HUES64 (cell line): ENCODE measurements around the gene CRYBA1.
"Not testable (repeated sequence)": the region's sequence is repeated elsewhere in the genome, so short reads cannot be mapped to it uniquely, and the experiment has no call there.

ENCODE experiments used
- H3K27ac ChIP-seq: 2 replicates; pipeline ENCODE4 v1.7.0; 2013; ENCODE audit warnings: low read depth, low read length, inconsistent platforms
- H3K27me3 ChIP-seq: 2 replicates; pipeline ENCODE4 v1.6.1; 2013; ENCODE audit warnings: mild to moderate bottlenecking, low read length; ENCODE audit not compliant: insufficient read depth
- H3K36me3 ChIP-seq: 2 replicates; pipeline ENCODE4 v1.6.1; 2013; ENCODE audit warnings: mild to moderate bottlenecking, low read length; ENCODE audit not compliant: insufficient read depth
- H3K4me1 ChIP-seq: 2 replicates; pipeline ENCODE4 v1.6.1; 2013; ENCODE audit warnings: mild to moderate bottlenecking, low read length, moderate library complexity; ENCODE audit not compliant: insufficient read depth
- H3K4me3 ChIP-seq: 2 replicates; pipeline ENCODE4 v1.5.1; 2013; ENCODE audit warnings: mild to moderate bottlenecking, low read length, moderate library complexity
- H3K9ac ChIP-seq: 2 replicates; pipeline ENCODE4 v1.6.1; 2013; ENCODE audit warnings: mild to moderate bottlenecking, low read depth, low read length
- H3K9me3 ChIP-seq: 2 replicates; pipeline ENCODE4 v1.6.1; 2013; ENCODE audit warnings: low read depth, low read length; ENCODE audit not compliant: insufficient read depth
- WGBS: fragments of 150-250, 120-280 bp; methylation state at CpG from one replicate; pipeline ENCODE4 v1.1.7; 2013; ENCODE audit warnings: missing lambda C conversion rate; 5-methylcytosine and 5-hydroxymethylcytosine counted together

Gene CRYBA1

DNA sequence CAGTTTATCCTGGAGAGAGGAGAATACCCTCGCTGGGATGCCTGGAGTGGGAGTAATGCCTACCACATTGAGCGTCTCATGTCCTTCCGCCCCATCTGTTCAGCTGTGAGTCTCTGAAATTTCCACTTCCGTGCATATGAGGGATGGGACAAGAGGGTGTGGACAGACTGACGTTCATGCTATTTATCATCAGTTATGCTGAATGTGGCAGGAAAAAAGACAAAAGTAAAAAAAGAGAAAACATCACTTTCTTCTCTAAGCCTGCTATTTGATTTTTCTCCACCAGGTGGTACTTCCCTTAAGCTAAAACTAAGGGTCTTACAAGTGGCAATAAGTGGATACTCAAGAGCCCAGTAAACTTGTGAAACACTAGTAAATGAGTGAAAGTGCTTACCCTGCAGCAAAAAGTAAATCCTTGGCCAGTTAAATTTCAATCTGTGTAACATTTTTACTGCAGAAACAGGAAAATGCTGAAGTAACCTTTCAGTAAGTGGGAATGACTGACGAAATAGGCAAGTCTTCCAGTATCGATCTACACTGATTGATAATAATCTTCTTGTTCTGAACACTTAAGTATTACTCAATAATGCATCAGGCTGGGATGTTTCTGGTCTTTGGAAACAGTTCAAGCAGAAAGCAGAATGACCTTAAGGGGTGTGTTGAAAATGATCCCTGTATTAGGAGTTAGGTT lies 5.6 kb downstream of the CRYBA1 start:
- Histone ChIP-seq H3K9me3 (no peaks in the 10 kb centered on the region), H3K4me1 (no peaks in the 10 kb centered on the region), H3K27ac (no peak overlapping the region), H3K9ac (no peak overlapping the region), H3K4me3 (no peak overlapping the region), H3K36me3 (peaks cover 7% of the 10 kb centered on the region; the same call in 1 of the 2 replicates), H3K27me3 (no peaks in the 10 kb centered on the region)
- WGBS = 87% methylated on average over 6 of the region's 7 CpGs

DNA sequence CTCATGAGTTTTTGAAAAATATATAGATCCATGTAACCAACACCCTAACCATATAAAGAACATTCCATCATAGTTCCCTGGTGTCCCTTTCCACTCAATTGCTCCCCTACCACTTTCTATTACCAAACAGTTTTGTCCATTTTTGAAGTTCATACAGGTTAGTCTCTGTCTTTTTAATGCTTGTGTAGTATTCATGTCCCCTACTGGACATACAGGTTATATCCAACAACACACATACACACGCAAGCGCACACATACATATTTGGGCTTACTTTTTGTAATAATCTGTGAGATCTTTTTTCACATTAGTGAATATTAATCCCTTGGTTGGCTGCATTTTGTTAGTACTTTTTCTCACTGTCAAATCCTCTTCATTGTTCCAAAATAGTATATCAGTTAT lies 6.4 kb downstream of the CRYBA1 start:
- Histone ChIP-seq H3K9ac (no peak overlapping the region), H3K4me1 (no peaks in the 10 kb centered on the region), H3K9me3 (no peaks in the 10 kb centered on the region), H3K27me3 (no peaks in the 10 kb centered on the region), H3K27ac (no peak overlapping the region), H3K36me3 (peaks cover 13% of the 10 kb centered on the region), H3K4me3 (no peak overlapping the region)
- WGBS = no CpG with 5 or more reads among the region's 2 CpGs

DNA sequence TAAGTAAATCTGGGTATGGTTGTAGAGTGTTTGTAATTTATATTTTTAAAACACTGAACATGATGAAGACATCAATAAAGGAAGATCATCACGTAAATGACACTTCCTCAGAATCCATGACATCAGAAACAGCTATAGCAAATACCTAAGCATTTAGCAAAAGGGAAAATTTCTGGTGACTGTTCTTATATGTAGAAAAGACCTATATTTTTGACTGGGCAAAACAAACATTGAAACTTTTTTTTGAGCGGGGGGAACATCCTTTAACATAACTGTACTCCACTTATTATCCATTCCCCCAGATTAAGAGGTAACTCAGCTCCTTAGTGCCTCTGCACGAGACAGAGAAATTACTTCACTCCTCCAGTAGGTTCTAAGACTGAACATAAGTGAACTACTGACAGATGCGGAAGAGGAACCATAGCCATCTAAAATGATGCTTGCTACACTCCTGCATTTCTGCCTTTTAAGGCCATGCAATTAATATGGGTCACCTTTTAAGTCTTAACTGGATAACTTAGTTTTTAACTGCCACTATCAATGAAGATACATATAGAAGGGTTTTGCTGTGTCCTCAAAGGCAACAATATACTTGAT lies 9.4 kb downstream of the CRYBA1 start:
- Histone ChIP-seq H3K36me3 (peaks cover 40% of the 10 kb centered on the region), H3K4me3 (no peak overlapping the region), H3K27ac (no peak overlapping the region), H3K4me1 (no peaks in the 10 kb centered on the region), H3K9ac (no peak overlapping the region), H3K27me3 (no peaks in the 10 kb centered on the region), H3K9me3 (no peaks in the 10 kb centered on the region)
- WGBS = 91% methylated on average over 4 of the region's 4 CpGs

DNA sequence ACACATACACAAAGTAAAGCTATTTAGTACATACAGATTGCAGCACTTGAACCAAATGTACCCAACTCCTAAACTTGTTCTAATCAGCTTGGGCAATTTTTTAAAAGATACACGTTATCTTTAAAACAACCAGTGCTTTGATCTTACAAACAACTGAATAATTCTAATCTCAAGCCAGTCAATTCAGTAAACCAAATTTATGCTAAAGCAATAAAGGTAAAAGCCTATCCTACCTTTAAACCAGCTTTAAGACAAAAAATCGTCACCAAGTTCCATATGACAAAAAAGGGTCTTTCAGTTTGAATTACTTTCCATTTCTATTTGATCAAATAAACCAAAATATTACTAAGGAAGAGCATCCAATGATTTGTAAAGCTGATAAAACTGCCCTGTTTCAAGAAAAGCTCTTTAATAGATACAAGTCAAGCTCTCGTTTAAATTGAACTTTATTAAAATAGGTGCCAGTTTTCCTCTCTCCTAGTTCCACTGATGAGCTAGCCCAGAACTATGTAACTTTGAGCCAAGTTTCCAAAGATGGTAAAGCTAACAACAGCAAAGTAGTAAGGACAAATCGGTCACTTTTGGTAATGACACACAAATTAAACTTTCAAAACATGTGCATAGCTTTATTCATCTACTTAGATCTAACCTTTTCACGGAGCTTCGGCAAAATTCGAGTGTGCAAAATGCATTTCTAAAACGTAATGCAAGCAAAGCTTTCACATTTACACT lies 10.2 kb downstream of the CRYBA1 start:
- no peak overlapping the region for H3K9ac ChIP-seq
- 95% methylated on average over 8 of the region's 8 CpGs for WGBS
- no peaks in the 10 kb centered on the region for H3K4me1 ChIP-seq
- H3K27ac ChIP-seq = no peak overlapping the region
- peaks cover 49% of the 10 kb centered on the region for H3K36me3 ChIP-seq
- no peaks in the 10 kb centered on the region for H3K9me3 ChIP-seq
- no peaks in the 10 kb centered on the region for H3K27me3 ChIP-seq
- H3K4me3 ChIP-seq = no peak overlapping the region

DNA sequence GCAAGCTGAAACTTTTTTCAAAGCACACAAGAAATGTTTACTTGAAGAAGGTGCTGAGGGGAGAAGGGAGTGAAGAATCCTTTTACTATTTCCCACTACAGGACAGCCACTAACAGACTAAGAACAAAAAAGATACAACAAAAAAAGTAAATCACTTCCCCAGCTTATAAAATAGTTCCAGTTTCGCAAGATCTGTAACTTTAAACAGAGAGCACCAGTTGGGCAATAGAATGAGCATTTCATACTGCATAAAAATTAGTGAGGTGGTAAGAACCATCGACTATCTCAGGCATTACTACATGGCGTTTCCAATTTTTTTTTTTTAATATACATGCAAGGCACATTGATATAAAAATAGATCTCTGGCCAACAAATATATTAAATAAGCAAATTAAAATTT lies 11.1 kb downstream of the CRYBA1 start:
- Histone ChIP-seq H3K9me3 (no peaks in the 10 kb centered on the region), H3K36me3 (peaks cover 58% of the 10 kb centered on the region), H3K9ac (no peak overlapping the region), H3K4me3 (no peak overlapping the region), H3K27me3 (no peaks in the 10 kb centered on the region), H3K27ac (no peak overlapping the region), H3K4me1 (no peaks in the 10 kb centered on the region)
- WGBS = 87% methylated on average over 1 of the region's 3 CpGs

DNA sequence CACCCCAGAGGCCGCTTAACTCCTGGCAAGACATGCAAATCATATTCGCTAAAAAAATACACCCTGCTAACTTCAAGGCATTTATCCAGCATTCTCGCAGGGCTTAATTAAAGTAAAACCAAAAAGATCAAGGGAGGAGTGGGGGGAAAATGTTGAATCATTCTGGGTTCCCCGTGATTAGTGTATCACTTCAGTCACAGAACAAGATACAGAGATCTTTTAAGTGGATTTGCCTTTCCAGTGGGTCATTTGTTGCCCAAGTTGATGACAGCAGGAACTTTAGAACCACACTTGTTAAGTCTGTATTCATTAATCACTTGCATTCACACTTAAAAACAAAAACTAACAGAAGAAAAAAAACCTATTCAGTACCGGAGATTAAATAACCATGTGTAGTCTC lies 17.3 kb downstream of the CRYBA1 start:
- no peak overlapping the region for H3K9ac ChIP-seq
- no peak overlapping the region for H3K4me3 ChIP-seq
- H3K9me3 ChIP-seq = no peaks in the 10 kb centered on the region
- no peak overlapping the region for H3K27ac ChIP-seq
- no peaks in the 10 kb centered on the region for H3K27me3 ChIP-seq
- 97% methylated on average over 4 of the region's 5 CpGs for WGBS
- no peaks in the 10 kb centered on the region for H3K4me1 ChIP-seq
- peaks cover 90% of the 10 kb centered on the region for H3K36me3 ChIP-seq

DNA sequence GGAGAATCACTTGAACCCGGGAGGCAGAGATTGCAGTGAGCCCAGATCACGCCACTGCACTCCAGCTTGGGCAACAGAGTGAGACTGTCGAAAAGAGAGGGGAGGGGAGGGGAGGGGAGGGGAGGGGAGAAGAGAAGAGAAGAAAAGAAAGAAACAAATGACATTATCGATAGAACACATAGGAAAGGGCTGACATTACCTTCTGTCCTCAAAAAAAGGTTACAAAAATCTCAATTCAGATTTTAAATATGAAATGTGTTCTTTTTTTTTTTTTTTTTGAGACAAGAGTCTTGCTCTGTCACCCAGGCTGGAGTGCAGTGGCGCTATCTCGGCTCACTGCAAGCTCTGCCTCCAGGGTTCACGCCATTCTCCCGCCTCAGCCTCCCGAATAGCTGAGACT lies 25.3 kb downstream of the CRYBA1 start:
- WGBS = 96% methylated on average over 6 of the region's 9 CpGs
- H3K27ac ChIP-seq, H3K4me3 ChIP-seq, H3K4me1 ChIP-seq, H3K9me3 ChIP-seq, H3K27me3 ChIP-seq, H3K9ac ChIP-seq: not testable (repeated sequence)
- H3K36me3 ChIP-seq = peaks cover 84% of the 10 kb centered on the region

DNA sequence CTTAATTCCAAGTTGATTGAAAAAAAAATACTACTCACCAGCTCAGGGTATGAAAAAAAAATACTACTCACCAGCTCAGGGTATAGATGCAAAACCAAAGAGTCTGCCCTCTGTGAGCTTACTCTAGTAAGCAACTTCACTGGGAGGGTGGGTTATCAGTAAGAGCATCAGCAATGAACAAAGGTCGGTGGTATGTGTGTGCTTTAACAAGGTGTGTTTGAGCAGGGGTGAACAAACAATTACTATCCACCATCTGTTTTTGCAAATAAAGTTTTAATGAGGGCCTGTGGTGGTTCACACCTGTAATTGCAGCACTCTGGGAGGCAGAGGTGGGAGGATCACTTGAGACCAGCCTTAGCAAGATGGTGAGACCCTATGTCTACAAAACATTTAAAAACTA lies 27.3 kb downstream of the CRYBA1 start:
- Histone ChIP-seq H3K27ac (no peak overlapping the region), H3K4me1 (peaks cover 5% of the 10 kb centered on the region), H3K9ac (no peak overlapping the region), H3K9me3 (no peaks in the 10 kb centered on the region), H3K36me3 (peaks cover 83% of the 10 kb centered on the region), H3K4me3 (no peak overlapping the region), H3K27me3 (no peaks in the 10 kb centered on the region)
- no CpG with 5 or more reads among the region's 1 CpG for WGBS

DNA sequence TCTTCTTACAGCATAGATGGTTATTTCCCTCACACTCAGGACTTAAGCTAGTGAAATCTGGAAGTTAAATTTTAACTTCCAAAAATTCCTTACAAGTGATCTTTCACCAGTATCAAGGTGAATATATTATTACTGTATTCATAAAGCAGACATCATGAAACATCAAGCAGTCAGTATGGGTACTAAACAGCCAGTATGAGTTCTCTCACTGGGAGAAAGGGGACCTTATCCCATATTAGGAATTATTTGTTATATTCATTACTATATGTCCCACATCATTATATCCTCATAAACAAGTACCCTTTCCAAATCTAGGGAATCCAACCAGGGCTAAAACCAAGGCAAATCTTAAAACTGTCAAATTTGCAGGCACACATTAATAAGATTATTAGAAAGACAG lies 32.0 kb downstream of the CRYBA1 start:
- Histone ChIP-seq H3K27me3 (no peaks in the 10 kb centered on the region), H3K4me1 (peaks cover 8% of the 10 kb centered on the region), H3K9ac (no peak overlapping the region), H3K4me3 (no peak overlapping the region), H3K27ac (no peak overlapping the region), H3K9me3 (no peaks in the 10 kb centered on the region), H3K36me3 (peaks cover 87% of the 10 kb centered on the region)

DNA sequence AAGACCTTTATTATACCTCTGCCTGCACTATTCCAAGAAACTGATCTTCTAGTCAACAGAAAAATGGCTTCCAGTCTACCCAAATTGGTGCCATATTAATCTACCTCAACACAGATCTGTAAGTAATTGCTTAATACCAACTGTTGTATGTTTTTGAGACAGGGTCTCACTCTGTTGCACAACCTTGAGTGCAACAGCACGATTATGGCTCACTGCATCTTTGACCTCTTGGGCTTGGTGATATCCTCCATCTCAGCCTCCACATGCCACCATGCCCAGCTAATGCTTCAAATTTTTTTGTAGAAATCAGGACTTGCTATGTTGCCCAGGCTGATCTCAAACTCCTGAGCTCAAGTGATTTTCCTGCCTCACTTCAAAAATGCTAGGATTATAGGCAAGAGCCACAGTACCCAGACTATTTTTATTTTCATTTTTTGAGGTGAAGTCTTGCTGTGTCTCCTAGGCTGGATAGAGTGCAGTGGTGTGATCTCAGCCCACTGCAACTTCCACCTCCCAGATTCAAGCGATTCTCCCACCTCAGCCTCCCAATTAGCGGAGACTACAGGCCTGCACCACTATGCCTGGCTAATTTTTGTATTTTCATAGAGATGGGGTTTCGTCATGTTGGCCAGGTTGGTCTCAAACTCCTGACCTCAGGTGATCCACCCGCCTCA lies 32.9 kb downstream of the CRYBA1 start:
- H3K9ac ChIP-seq = no peak overlapping the region
- H3K27ac ChIP-seq = no peak overlapping the region; the same call in 1 of the 2 replicates
- H3K4me3 ChIP-seq = no peak overlapping the region
- peaks cover 8% of the 10 kb centered on the region for H3K4me1 ChIP-seq
- 98% methylated on average over 5 of the region's 5 CpGs for WGBS
- no peaks in the 10 kb centered on the region for H3K9me3 ChIP-seq
- peaks cover 85% of the 10 kb centered on the region for H3K36me3 ChIP-seq
- no peaks in the 10 kb centered on the region for H3K27me3 ChIP-seq

DNA sequence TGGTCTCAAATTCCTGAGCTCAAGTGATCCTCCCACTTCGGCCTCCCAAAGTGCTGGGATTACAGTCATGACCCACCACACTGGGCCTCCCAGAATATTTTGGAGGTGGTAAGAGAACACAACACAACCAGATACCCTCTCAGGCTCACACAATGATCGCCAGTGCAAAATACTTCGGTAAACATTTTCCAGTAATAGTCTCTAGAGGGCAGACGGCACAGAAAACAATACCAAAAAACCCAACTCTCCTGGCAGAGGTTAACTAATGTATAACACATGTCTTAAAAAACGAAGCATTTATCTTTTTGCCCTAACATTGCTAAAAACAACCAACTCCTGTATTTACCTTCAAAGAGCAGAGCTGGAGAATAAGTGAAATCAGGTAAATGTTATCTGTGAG lies 36.8 kb downstream of the CRYBA1 start:
- Histone ChIP-seq H3K9ac (no peak overlapping the region), H3K36me3 (peaks cover 89% of the 10 kb centered on the region), H3K4me3 (no peak overlapping the region), H3K9me3 (no peaks in the 10 kb centered on the region), H3K4me1 (peaks cover 7% of the 10 kb centered on the region), H3K27ac (no peak overlapping the region), H3K27me3 (no peaks in the 10 kb centered on the region)
- WGBS = 92% methylated on average over 5 of the region's 5 CpGs
